ENCODE data around the gene KY.

The KY gene

GRCh38 chr3:134563601-134564000 lies 87.2 kb downstream of the KY start:
- H3K4me3 ChIP-seq (ENCODE audit: low read depth, low read length), result no peak overlapping the region
- no peak for DNase-seq (ENCODE audit: low read depth)
- no peak for TF ChIP-seq CTCF (IDR thresholded peaks at IDR 0.05; ENCODE audit: control insufficient read depth, extremely low read depth, insufficient read depth)

- DNase-seq (ENCODE audit: low read depth), result no peak
- TF ChIP-seq CTCF (IDR thresholded peaks at IDR 0.05; ENCODE audit: control insufficient read depth, extremely low read depth, insufficient read depth), result no peak
- no peak overlapping the region for H3K4me3 ChIP-seq (ENCODE audit: low read depth, low read length)
These were observed 88.8 kb downstream of the KY start for GRCh38 chr3:134562055-134562454.

GRCh38 chr3:134559591-134559990 lies 91.2 kb downstream of the KY start:
- TF ChIP-seq CTCF (IDR thresholded peaks at IDR 0.05; ENCODE audit: control insufficient read depth, extremely low read depth, insufficient read depth), result no peak
- no peak for DNase-seq (ENCODE audit: low read depth)
- H3K4me3 ChIP-seq (ENCODE audit: low read depth, low read length), result no peak overlapping the region

All from LNCaP clone FGC (cell line).